Measurements from ENCODE around the gene LILRB1. TPM values are rescaled to one million over a fixed set of nuclear protein-coding genes. Genes with fewer than 3 reads are reported as not detected.

LILRB1 gene
- total RNA-seq, 4 donors from 2014 or later: 1.4 to 5.0 (median 2.7) TPM

DNA sequence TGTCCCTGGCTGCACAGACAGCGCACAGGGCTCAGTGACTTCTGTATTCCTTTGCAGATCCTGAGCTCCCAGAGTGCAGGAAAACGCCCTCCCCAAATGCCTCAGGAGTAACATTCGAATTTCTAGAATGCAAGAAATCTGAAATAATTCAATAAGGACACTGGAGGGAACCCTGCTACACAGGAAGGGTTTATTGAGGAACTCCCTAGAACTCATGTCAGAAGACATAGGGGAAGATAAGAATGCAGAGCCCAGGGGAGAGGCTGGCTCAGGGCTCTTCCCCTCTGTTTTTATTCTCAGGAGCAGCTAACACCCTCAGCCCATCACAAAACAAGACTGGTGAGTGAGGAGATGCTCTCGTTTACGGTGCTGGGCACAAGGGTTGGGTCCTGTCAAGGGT lies 30.1 kb upstream of the LILRB1 start:
- Histone ChIP-seq H3K4me1 (no peaks in the 10 kb centered on the region), H3K27me3 (peaks cover 0 to 33% (median 0%) of the 10 kb centered on the region in 4 donors), H3K4me3 (no peak overlapping the region), H3K36me3 (no peaks in the 10 kb centered on the region), H3K9me3 (peaks cover 0 to 9% (median 8%) of the 10 kb centered on the region in 4 donors), H3K27ac (replicated peaks in 1 of 4) (no peak overlapping the region)
- intact Hi-C loops (cut with DNase I): no loop called here
- DNase-seq (ENCODE audit: extremely low spot score): no peak
- TF ChIP-seq POLR2A (IDR thresholded peaks at IDR 0.05; ENCODE audit: low read depth): no peak
- TF ChIP-seq, protein P1, sequence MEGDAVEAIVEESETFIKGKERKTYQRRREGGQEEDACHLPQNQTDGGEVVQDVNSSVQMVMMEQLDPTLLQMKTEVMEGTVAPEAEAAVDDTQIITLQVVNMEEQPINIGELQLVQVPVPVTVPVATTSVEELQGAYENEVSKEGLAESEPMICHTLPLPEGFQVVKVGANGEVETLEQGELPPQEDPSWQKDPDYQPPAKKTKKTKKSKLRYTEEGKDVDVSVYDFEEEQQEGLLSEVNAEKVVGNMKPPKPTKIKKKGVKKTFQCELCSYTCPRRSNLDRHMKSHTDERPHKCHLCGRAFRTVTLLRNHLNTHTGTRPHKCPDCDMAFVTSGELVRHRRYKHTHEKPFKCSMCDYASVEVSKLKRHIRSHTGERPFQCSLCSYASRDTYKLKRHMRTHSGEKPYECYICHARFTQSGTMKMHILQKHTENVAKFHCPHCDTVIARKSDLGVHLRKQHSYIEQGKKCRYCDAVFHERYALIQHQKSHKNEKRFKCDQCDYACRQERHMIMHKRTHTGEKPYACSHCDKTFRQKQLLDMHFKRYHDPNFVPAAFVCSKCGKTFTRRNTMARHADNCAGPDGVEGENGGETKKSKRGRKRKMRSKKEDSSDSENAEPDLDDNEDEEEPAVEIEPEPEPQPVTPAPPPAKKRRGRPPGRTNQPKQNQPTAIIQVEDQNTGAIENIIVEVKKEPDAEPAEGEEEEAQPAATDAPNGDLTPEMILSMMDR (IDR thresholded peaks at IDR 0.05): no peak
- no peak for TF ChIP-seq POLR2AphosphoS5 (IDR thresholded peaks at IDR 0.05)
- TF ChIP-seq EP300 (IDR thresholded peaks at IDR 0.05): no peak
- 52% methylated on average over 5 of the region's 5 CpGs for WGBS

DNA sequence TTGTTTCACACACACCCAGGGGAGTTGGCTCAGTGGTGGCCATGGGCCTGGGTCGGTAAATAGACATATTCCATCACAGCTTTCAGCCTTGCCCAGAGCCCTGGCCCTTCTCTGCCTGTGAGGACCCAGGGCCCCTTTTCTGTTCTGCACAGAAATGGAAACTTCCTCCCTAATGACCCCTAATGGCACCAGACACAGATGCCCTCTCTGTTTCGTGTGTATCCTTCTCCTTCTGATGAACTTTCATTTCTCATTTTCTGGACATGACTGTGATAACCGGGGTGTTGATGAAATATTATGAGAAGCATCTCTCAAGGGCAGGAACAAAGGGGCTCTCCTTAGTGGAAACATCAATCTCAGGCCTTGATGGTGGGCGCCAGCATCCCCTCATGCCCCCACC lies 24.1 kb upstream of the LILRB1 start:
- no peak overlapping the region for H3K4me3 ChIP-seq
- no peaks in the 10 kb centered on the region for H3K36me3 ChIP-seq
- H3K27me3 ChIP-seq: peaks cover 0 to 39% (median 0%) of the 10 kb centered on the region in 4 donors
- H3K27ac ChIP-seq (replicated peaks in 1 of 4): no peak overlapping the region
- H3K4me1 ChIP-seq: no peaks in the 10 kb centered on the region
- peaks cover 0 to 40% (median 18%) of the 10 kb centered on the region in 4 donors for H3K9me3 ChIP-seq
- DNase-seq (ENCODE audit: extremely low spot score): peak; percentile 89
- intact Hi-C loops (cut with DNase I): no loop called here
- TF ChIP-seq POLR2A (IDR thresholded peaks at IDR 0.05; ENCODE audit: low read depth) (no peak), EP300 (IDR thresholded peaks at IDR 0.05) (no peak), POLR2AphosphoS5 (IDR thresholded peaks at IDR 0.05) (no peak)
- TF ChIP-seq, protein P1 (IDR thresholded peaks at IDR 0.05): no peak
- WGBS: 67% methylated on average over 4 of the region's 4 CpGs

DNA sequence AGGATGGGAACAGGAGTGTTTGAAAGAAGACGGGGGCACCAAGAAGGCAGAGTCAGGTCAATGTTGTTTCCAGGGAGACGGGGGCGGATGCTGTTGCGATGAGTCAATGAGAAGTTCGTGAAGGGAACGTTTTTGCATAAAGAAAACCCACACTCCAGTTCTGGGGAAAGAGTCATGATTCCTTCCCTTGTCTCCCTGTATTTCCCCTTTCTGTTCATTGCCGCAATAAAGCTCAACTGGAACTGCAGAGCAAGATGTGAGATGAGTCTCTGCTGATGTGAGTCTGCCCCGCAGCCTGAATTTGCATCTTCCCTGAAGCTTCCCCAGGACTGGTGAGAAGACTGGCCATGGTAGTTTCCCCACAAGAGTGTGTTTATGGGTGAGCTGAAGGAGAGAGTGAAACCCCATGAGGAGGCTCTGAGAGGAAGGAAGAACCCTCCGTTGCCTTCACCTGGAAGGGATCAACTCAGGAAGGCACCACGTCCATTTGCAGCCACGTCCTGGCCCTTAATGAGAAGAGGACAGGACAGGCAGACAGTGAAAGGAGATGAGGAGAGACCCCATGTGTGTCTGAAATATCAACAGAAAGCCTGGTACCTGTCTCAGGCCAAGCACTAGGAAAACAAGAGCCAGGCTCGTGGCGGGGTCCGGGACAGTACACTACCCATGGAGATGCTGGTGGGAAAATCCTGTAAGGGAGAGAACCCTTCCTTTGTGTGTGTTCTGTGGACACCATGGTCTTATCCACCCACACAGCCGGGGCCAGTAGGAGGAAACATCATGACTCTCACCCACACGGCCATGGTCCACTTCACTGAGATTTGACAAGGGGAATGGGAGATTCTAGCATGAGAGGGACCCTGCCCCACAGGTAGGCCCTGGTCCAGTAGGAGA lies 23.1 kb upstream of the LILRB1 start:
- DNase-seq (ENCODE audit: extremely low spot score): peak; percentile 88
- intact Hi-C loops (cut with DNase I): no loop called here
- Histone ChIP-seq H3K27me3 (peaks cover 0 to 39% (median 0%) of the 10 kb centered on the region in 4 donors), H3K4me3 (no peak overlapping the region), H3K9me3 (peaks cover 0 to 46% (median 18%) of the 10 kb centered on the region in 4 donors), H3K4me1 (no peaks in the 10 kb centered on the region), H3K27ac (replicated peaks in 1 of 4) (no peak overlapping the region), H3K36me3 (no peaks in the 10 kb centered on the region)
- 77% methylated on average over 16 of the region's 16 CpGs for WGBS
- TF ChIP-seq POLR2A (IDR thresholded peaks at IDR 0.05; ENCODE audit: low read depth) (no peak), POLR2AphosphoS5 (IDR thresholded peaks at IDR 0.05) (no peak), EP300 (IDR thresholded peaks at IDR 0.05) (no peak)

DNA sequence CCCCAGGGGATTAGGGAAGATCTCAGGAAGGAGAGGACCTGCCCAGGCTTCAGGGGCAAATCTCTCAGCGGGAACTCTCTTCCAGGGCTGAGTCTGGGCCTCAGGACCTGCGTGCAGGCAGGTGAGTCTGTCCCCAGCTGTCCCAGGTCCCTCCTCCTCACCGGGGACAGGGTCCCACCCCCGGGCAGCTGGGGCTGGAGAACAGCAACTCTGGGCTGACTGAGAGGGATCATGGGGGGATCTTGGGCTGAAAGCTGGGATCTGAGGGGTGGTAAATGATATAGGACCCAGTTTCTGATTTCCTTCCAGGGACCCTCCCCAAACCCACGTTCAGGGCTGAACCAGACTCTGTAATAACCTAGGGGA lies 22.5 kb upstream of the LILRB1 start:
- intact Hi-C loops (cut with DNase I): no loop called here
- DNase-seq (ENCODE audit: extremely low spot score): no peak

DNA sequence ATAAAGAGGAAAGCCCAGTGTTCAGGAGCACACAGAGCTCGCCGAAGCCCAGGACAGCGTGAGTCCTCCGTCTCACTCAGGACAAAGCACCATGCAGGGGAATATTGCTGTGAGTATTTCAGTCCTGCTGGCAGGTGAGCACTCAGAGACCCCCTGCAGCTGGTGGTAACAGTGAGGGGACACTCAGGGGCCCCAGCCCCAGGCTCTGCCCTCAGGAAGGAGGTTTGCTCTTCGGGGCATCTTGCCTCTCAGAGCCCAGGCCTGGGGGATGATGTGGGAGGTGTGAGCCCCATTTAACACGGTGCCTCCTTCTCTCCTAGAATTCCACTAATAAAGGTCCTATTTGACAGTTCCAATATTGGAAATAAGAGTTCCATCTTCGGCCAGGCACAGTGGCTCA lies 22.1 kb upstream of the LILRB1 start:
- Histone ChIP-seq H3K4me1 (no peaks in the 10 kb centered on the region), H3K27me3 (peaks cover 0 to 32% (median 0%) of the 10 kb centered on the region in 4 donors), H3K9me3 (peaks cover 0 to 46% (median 18%) of the 10 kb centered on the region in 4 donors), H3K27ac (replicated peaks in 1 of 4) (no peak overlapping the region), H3K36me3 (no peaks in the 10 kb centered on the region), H3K4me3 (no peak overlapping the region)
- no peak for DNase-seq (ENCODE audit: extremely low spot score)
- TF ChIP-seq POLR2A (IDR thresholded peaks at IDR 0.05; ENCODE audit: low read depth) (no peak), POLR2AphosphoS5 (IDR thresholded peaks at IDR 0.05) (no peak), EP300 (IDR thresholded peaks at IDR 0.05) (no peak)
- TF ChIP-seq, protein P1 (IDR thresholded peaks at IDR 0.05): no peak
- 86% methylated on average over 7 of the region's 7 CpGs for WGBS
- intact Hi-C loops (cut with DNase I): no loop called here

More for the DNA sequence above, 22.5 kb upstream of the LILRB1 start:
- Histone ChIP-seq H3K4me3 (no peak overlapping the region), H3K27ac (replicated peaks in 1 of 4) (no peak overlapping the region), H3K4me1 (no peaks in the 10 kb centered on the region), H3K9me3 (peaks cover 0 to 46% (median 18%) of the 10 kb centered on the region in 4 donors), H3K36me3 (no peaks in the 10 kb centered on the region), H3K27me3 (peaks cover 0 to 33% (median 0%) of the 10 kb centered on the region in 4 donors)
- no peak for TF ChIP-seq EP300 (IDR thresholded peaks at IDR 0.05)
- 93% methylated on average over 3 of the region's 5 CpGs for WGBS

All from esophagus muscularis mucosa (tissue), 4 donors.